Mesothelial cell of epicardium (in vitro differentiated cells): ENCODE data around the gene IBSP. TPM values are rescaled to one million over a fixed set of nuclear protein-coding genes. Genes with fewer than 3 reads are reported as not detected.

Experiments used
- DNase-seq, 2 experiments: peaks; one replicate each; pipeline ENCODE4 v3.0.0; 2021; ENCODE audit warnings: low spot score in 2 of 2; ENCODE audit not compliant: unreplicated experiment in 2 of 2
- H3K27ac Mint-ChIP-seq: 2 replicates; pipeline ENCODE4 v1.8.0; 2021; ENCODE audit warnings: mixed read lengths
- H3K27me3 Mint-ChIP-seq: 2 replicates; pipeline ENCODE4 v1.8.0; 2021; ENCODE audit warnings: low read depth, mixed read lengths
- H3K36me3 Mint-ChIP-seq: 2 replicates; pipeline ENCODE4 v1.8.0; 2021; ENCODE audit warnings: mixed read lengths
- H3K4me1 Mint-ChIP-seq: 2 replicates; pipeline ENCODE4 v1.8.0; 2021; ENCODE audit warnings: mixed read lengths
- H3K4me3 Mint-ChIP-seq: 2 replicates; pipeline ENCODE4 v1.8.0; 2021; ENCODE audit warnings: mild to moderate bottlenecking, moderate library complexity, mixed read lengths
- H3K9me3 Mint-ChIP-seq: 2 replicates; pipeline ENCODE4 v1.8.0; 2021; ENCODE audit warnings: mixed read lengths
- total RNA-seq: library from RNA; stranded (reverse); gene quantifications from 3 replicates; pipeline ENCODE4 v1.2.1, GENCODE V29; 2021
- TF ChIP-seq, protein P1 (sequence below): fragments of 200-600 bp; sonication (generic); IDR thresholded peaks from one replicate; pipeline ENCODE4 v1.5.0; 2021; ENCODE audit warnings: antibody characterized with exemption; ENCODE audit not compliant: unreplicated experiment

IBSP gene
- total RNA-seq, 1 donor from 2014 or later, result not detected

DNA sequence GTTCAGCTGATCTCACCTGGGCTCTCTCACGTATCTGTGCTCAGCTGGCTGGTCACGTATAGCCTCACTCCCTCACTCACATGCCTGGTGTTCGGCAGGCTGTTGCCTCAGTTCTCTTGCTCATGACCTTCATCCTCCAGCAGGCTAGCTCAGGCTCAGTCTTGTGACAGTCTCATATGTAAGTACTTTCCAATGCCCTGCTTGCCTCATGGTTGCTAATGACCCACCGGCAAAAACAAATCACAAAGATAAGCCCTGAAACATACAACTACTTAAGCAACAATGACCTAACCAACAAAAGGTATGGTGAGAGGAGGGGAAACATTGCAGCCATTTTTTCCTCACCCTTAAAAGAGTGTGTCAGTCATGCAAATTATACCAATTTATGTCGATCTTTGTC lies 58.4 kb downstream of the IBSP start:
- H3K9me3 Mint-ChIP-seq, result peaks cover 9% of the 10 kb centered on the region
- H3K27me3 Mint-ChIP-seq, result no peaks in the 10 kb centered on the region
- TF ChIP-seq, protein P1, sequence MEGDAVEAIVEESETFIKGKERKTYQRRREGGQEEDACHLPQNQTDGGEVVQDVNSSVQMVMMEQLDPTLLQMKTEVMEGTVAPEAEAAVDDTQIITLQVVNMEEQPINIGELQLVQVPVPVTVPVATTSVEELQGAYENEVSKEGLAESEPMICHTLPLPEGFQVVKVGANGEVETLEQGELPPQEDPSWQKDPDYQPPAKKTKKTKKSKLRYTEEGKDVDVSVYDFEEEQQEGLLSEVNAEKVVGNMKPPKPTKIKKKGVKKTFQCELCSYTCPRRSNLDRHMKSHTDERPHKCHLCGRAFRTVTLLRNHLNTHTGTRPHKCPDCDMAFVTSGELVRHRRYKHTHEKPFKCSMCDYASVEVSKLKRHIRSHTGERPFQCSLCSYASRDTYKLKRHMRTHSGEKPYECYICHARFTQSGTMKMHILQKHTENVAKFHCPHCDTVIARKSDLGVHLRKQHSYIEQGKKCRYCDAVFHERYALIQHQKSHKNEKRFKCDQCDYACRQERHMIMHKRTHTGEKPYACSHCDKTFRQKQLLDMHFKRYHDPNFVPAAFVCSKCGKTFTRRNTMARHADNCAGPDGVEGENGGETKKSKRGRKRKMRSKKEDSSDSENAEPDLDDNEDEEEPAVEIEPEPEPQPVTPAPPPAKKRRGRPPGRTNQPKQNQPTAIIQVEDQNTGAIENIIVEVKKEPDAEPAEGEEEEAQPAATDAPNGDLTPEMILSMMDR, result no peak
- H3K4me1 Mint-ChIP-seq, result peaks cover 15% of the 10 kb centered on the region
- H3K4me3 Mint-ChIP-seq, result no peak overlapping the region
- no peak for DNase-seq
- H3K36me3 Mint-ChIP-seq, result no peaks in the 10 kb centered on the region
- H3K27ac Mint-ChIP-seq, result no peak overlapping the region

Other genes with a start within 250 kb of the IBSP start
- not detected in 3 replicates for gene DSPP, start 191.0 kb upstream of the IBSP start, total RNA-seq
- not detected in 3 replicates for gene DMP1, start 149.3 kb upstream of the IBSP start, total RNA-seq
- gene MEPE, start 33.4 kb downstream of the IBSP start, total RNA-seq, result not detected in 3 replicates
- gene SPP1, start 176.2 kb downstream of the IBSP start, total RNA-seq, result 23.9 to 33.3 TPM (median 30.3 TPM) in 3 replicates
- 63.3 to 65.7 TPM (median 65.5 TPM) in 3 replicates for gene PKD2, start 208.1 kb downstream of the IBSP start, total RNA-seq